A549 treated with CORT108297 at 1 μM for 4 hours (cell line): ENCODE data around the gene GZMB. TPM values are rescaled to one million over a fixed set of nuclear protein-coding genes. Genes with fewer than 3 reads are reported as not detected.

Source experiments
- total RNA-seq: library from RNA; stranded (reverse); fragments of 200-300 nt; extraction: Qiagen RNA extraction; gene quantifications from 5 replicates; pipeline ENCODE4 v1.2.3, GENCODE V29; 2022

Gene GZMB, protein sequence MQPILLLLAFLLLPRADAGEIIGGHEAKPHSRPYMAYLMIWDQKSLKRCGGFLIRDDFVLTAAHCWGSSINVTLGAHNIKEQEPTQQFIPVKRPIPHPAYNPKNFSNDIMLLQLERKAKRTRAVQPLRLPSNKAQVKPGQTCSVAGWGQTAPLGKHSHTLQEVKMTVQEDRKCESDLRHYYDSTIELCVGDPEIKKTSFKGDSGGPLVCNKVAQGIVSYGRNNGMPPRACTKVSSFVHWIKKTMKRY
- total RNA-seq: not detected in 5 replicates

GRCh38 chr14:24634158-24634557, at the start of gene GZMB:
GZMB (minus strand) TSS chr14:24634190; CDS start chr14:24634160, 30 bp downstream.

DNA sequence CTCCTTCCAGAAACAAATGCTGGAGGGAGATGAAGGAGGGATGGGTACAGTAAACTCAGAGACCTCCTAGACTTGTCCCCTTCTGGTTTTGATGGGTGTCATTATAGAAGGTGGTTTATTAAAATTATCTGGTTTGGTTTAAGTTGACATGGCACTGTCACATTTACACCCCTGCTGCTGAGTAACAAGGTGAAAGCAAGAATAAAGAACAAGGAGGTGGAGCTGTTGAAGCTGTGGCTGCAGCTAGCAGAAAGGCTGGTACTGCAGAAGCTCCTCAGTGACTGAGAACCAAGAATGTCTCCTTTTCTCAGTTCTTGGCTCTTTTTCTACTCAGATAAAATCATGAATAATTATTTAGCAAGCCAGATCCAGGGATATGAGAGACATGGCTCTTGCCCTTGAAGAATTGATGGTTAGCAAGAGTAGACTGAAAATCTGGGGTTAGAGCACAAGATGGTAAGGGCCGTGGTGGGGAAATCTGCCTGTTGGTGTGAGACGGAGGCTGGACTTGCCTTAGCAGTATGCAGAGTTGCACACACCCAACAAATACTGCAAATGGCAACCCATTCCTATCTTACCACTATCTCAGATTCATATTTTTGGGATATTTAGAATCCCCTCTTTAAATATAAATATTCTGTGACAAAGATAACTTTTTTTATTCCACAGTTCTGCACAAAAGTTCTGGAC, 24.2 kb downstream of the GZMB start, which contains the start of gene GZMH:
Gene GZMH (minus strand): TSS at position 31 of the 690 bp plus-strand sequence. CDS start 72 bp downstream, outside the sequence.

Other genes starting within 250 kb of the GZMB start
- gene NYNRIN, start 235.2 kb downstream of the GZMB start, total RNA-seq: 0.15 to 0.25 TPM (median 0.21 TPM) in 5 replicates
- gene CBLN3, start 204.5 kb downstream of the GZMB start, total RNA-seq: 0.81 to 1.5 TPM (median 1.4 TPM) in 5 replicates
- gene KHNYN, start 204.2 kb downstream of the GZMB start, total RNA-seq: 23.0 to 32.2 TPM (median 27.1 TPM) in 5 replicates
- gene SDR39U1, start 191.4 kb downstream of the GZMB start, total RNA-seq: 42.4 to 55.2 TPM (median 51.6 TPM) in 5 replicates
- not detected in 5 replicates for gene CMA1, start 125.9 kb downstream of the GZMB start, total RNA-seq
- gene CTSG, start 57.9 kb downstream of the GZMB start, total RNA-seq: not detected in 5 replicates
- gene GZMH, start 24.5 kb downstream of the GZMB start, total RNA-seq: not detected in 5 replicates